Esophagus squamous epithelium (tissue), 4 donors: ENCODE measurements around the gene NUDT1.

ENCODE experiments used
- POLR2A ChIP-seq, 4 donors: fragments of 450-650 bp; IDR thresholded peaks; one replicate each; pipeline ENCODE4 v1.6.1; 2017; ENCODE audit warnings: antibody characterized with exemption in 4 of 4, mild to moderate bottlenecking in 4 of 4, moderate library complexity in 3 of 4
- TF ChIP-seq, protein P1 (sequence below), 6 experiments: fragments of 450-650 bp in 4 of 6; fragments of 200-600 bp in 2 of 6; sonication (generic) in 2 of 6; IDR thresholded peaks; one replicate each; pipeline ENCODE4 v1.5.1; 2016 to 2019; ENCODE audit warnings: antibody characterized with exemption in 6 of 6, mild to moderate bottlenecking in 4 of 6, moderate library complexity in 4 of 6

DNA sequence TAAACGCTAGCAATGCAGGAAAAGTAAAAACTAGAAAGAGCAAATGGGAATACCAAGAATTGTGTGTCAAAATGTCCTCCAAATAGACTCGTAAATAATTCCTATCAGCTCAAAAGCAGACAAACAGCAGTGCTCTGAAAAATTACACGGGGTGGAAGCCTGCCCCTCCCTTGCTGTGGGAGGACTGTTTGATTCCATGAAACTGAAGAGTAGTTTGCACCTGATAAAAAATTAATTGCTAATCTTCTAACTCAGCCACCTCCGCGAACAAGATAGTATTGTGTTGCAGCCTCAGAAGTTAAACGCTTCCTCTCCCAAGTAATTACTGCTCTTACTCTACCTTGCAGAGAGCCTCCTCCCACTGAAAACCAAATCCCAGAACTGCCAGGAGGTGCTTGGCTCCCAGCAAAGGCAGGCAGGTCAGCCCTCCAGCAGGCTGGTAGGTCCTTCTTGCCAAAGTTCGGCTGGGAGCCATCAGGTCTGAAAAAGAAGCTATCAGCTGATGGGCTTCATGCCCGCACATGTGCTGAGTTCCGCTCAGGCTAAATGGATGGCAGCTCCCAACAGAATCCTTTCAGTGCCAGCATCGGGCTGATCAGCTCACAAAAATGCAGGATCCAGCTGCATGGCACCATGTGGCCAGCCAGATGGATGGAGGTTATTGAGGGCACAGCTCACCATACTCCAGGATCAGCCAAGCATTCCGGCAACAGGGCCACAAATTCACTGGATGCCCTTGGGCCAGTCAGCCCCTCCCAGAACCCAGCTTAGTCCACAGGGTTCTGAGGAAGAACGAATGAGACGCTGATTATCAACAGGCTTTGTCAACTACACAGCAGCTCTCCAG is 46.4 kb upstream of the NUDT1 start:
- TF ChIP-seq, protein P1, sequence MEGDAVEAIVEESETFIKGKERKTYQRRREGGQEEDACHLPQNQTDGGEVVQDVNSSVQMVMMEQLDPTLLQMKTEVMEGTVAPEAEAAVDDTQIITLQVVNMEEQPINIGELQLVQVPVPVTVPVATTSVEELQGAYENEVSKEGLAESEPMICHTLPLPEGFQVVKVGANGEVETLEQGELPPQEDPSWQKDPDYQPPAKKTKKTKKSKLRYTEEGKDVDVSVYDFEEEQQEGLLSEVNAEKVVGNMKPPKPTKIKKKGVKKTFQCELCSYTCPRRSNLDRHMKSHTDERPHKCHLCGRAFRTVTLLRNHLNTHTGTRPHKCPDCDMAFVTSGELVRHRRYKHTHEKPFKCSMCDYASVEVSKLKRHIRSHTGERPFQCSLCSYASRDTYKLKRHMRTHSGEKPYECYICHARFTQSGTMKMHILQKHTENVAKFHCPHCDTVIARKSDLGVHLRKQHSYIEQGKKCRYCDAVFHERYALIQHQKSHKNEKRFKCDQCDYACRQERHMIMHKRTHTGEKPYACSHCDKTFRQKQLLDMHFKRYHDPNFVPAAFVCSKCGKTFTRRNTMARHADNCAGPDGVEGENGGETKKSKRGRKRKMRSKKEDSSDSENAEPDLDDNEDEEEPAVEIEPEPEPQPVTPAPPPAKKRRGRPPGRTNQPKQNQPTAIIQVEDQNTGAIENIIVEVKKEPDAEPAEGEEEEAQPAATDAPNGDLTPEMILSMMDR (IDR thresholded peaks at IDR 0.05) = no peak
- no peak for TF ChIP-seq POLR2A (IDR thresholded peaks at IDR 0.05)
